SU-DHL-6 (cell line): Measurements from ENCODE around the gene SEL1L2.

ENCODE experiments used
- H2AFZ ChIP-seq: fragments of 200-600 bp; sonication (generic); 2 replicates; pipeline ENCODE4 v1.6.1; 2014; ENCODE audit warnings: low read depth, mild to moderate bottlenecking, moderate library complexity, mixed read lengths, antibody characterized with exemption, low read length; ENCODE audit not compliant: severe bottlenecking
- H3F3A ChIP-seq: fragments of 200-600 bp; shearing (Covaris generic); 2 replicates; pipeline ENCODE4 v1.6.0; 2016; ENCODE audit warnings: antibody characterized with exemption, mild to moderate bottlenecking; ENCODE audit not compliant: insufficient read depth
- H3K27ac ChIP-seq: fragments of 200-600 bp; sonication (generic); 2 replicates; pipeline ENCODE4 v1.5.1; 2016; ENCODE audit warnings: low read depth, mild to moderate bottlenecking, low read length, moderate library complexity, mixed read lengths
- H3K27me3 ChIP-seq: fragments of 200-600 bp; sonication (generic), shearing (Covaris generic); 2 replicates; pipeline ENCODE4 v1.6.0; 2014; ENCODE audit warnings: mild to moderate bottlenecking, low read length
- H3K36me3 ChIP-seq: fragments of 200-600 bp; sonication (generic); 2 replicates; pipeline ENCODE4 v1.6.1; 2014; ENCODE audit warnings: mild to moderate bottlenecking, low read length, mixed read lengths
- H3K4me2 ChIP-seq: fragments of 300-600, 200-600 bp; shearing (Covaris generic), sonication (generic); 2 replicates; pipeline ENCODE4 v1.6.0; 2014; ENCODE audit warnings: low read length, low read depth, mild to moderate bottlenecking; ENCODE audit not compliant: poor library complexity, severe bottlenecking
- H3K4me3 ChIP-seq: fragments of 200-600 bp; sonication (generic); 2 replicates; pipeline ENCODE4 v1.5.1; 2014; ENCODE audit warnings: antibody characterized with exemption, low read length, mild to moderate bottlenecking, mixed read lengths; ENCODE audit not compliant: insufficient read depth, poor library complexity, severe bottlenecking
- H3K79me2 ChIP-seq: fragments of 200-600 bp; sonication (generic); 2 replicates; pipeline ENCODE4 v1.6.1; 2014; ENCODE audit warnings: mild to moderate bottlenecking, low read length, moderate library complexity; ENCODE audit not compliant: insufficient read depth
- H3K9ac ChIP-seq: fragments of 200-600 bp; sonication (generic); 2 replicates; pipeline ENCODE4 v1.7.0; 2014; ENCODE audit warnings: mild to moderate bottlenecking, low read length
- H3K9me2 ChIP-seq: fragments of 200-600 bp; sonication (generic); replicated peaks from 2 replicates; pipeline ENCODE4 v1.6.1; 2014; ENCODE audit warnings: low read length; ENCODE audit not compliant: insufficient read depth
- H3K9me3 ChIP-seq: fragments of 200-600 bp; sonication (generic); 2 replicates; pipeline ENCODE4 v1.6.1; 2014; ENCODE audit warnings: low read length, mixed read lengths; ENCODE audit not compliant: insufficient read depth
- H4K20me1 ChIP-seq: fragments of 200-600 bp; sonication (generic); 2 replicates; pipeline ENCODE4 v1.6.1; 2014; ENCODE audit warnings: low read depth, mild to moderate bottlenecking, antibody characterized with exemption, low read length, moderate library complexity, mixed read lengths
- EZH2phosphoT487 ChIP-seq: fragments of 200-600 bp; sonication (generic), shearing (Covaris generic); conservative IDR thresholded peaks from 2 replicates; pipeline ENCODE4 v1.6.1; 2018; ENCODE audit warnings: mild to moderate bottlenecking, antibody characterized with exemption, low read length, moderate library complexity, mixed read lengths
- TF ChIP-seq, protein P1 (sequence below): fragments of 200-600 bp; sonication (generic); IDR thresholded peaks from one replicate; pipeline ENCODE4 v1.5.1; 2017; ENCODE audit warnings: antibody characterized with exemption, mild to moderate bottlenecking, low read length, moderate library complexity; ENCODE audit not compliant: insufficient read depth, poor library complexity, severe bottlenecking

SEL1L2 gene

DNA sequence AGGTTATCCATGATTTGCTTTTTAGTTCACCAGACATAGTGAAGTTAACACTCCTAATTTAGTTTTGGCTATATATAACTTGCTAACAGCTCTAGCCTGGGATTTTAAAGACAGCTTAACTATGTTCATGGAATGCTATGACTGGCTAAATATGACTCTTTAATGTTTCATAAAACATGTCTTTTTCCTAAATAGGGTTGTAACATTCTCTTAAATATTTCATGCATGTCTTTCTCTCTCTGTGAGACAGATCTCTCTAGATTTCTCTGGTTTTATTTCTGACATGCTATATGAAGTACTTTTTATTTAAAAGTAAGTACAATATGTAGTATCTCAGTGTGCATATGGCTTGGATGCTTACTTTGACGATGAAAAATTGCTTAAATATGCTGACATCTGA, 40.6 kb upstream of the SEL1L2 start:
- Histone ChIP-seq H3K9me3 (no peaks in the 10 kb centered on the region), H2AFZ (no peak overlapping the region), H3K79me2 (no peaks in the 10 kb centered on the region), H4K20me1 (no peaks in the 10 kb centered on the region), H3K4me3 (no peak overlapping the region), H3F3A (no peaks in the 10 kb centered on the region), H3K27ac (no peak overlapping the region), H3K4me2 (no peak overlapping the region), H3K9me2 (no peaks in the 10 kb centered on the region), H3K9ac (no peak overlapping the region), H3K36me3 (no peaks in the 10 kb centered on the region), H3K27me3 (no peaks in the 10 kb centered on the region)
- no peak for TF ChIP-seq EZH2phosphoT487
- TF ChIP-seq, protein P1, sequence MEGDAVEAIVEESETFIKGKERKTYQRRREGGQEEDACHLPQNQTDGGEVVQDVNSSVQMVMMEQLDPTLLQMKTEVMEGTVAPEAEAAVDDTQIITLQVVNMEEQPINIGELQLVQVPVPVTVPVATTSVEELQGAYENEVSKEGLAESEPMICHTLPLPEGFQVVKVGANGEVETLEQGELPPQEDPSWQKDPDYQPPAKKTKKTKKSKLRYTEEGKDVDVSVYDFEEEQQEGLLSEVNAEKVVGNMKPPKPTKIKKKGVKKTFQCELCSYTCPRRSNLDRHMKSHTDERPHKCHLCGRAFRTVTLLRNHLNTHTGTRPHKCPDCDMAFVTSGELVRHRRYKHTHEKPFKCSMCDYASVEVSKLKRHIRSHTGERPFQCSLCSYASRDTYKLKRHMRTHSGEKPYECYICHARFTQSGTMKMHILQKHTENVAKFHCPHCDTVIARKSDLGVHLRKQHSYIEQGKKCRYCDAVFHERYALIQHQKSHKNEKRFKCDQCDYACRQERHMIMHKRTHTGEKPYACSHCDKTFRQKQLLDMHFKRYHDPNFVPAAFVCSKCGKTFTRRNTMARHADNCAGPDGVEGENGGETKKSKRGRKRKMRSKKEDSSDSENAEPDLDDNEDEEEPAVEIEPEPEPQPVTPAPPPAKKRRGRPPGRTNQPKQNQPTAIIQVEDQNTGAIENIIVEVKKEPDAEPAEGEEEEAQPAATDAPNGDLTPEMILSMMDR, result no peak

GRCh38 chr20:14012671-14013070, 22.3 kb upstream of the SEL1L2 start:
- no peak overlapping the region for H3K9ac ChIP-seq
- no peaks in the 10 kb centered on the region for H3K79me2 ChIP-seq
- H3K4me2 ChIP-seq, result no peak overlapping the region
- H2AFZ ChIP-seq, result no peak overlapping the region
- H3K36me3 ChIP-seq, result no peaks in the 10 kb centered on the region
- H3K27ac ChIP-seq, result no peak overlapping the region
- H4K20me1 ChIP-seq, result no peaks in the 10 kb centered on the region
- TF ChIP-seq EZH2phosphoT487, result no peak
- TF ChIP-seq, protein P1, result no peak
- H3K27me3 ChIP-seq, result no peaks in the 10 kb centered on the region
- no peaks in the 10 kb centered on the region for H3F3A ChIP-seq
- H3K4me3 ChIP-seq, result no peak overlapping the region
- H3K9me3 ChIP-seq, result no peaks in the 10 kb centered on the region
- H3K9me2 ChIP-seq, result no peaks in the 10 kb centered on the region

GRCh38 chr20:14009208-14009607, 18.8 kb upstream of the SEL1L2 start:
- Histone ChIP-seq H3F3A (no peaks in the 10 kb centered on the region), H3K27me3 (no peaks in the 10 kb centered on the region), H3K9ac (no peak overlapping the region), H3K4me2 (no peak overlapping the region), H2AFZ (no peak overlapping the region), H3K4me3 (no peak overlapping the region), H3K27ac (no peak overlapping the region), H3K9me2 (no peaks in the 10 kb centered on the region), H4K20me1 (no peaks in the 10 kb centered on the region), H3K79me2 (no peaks in the 10 kb centered on the region), H3K36me3 (no peaks in the 10 kb centered on the region), H3K9me3 (no peaks in the 10 kb centered on the region)
- no peak for TF ChIP-seq EZH2phosphoT487
- TF ChIP-seq, protein P1, result no peak

DNA sequence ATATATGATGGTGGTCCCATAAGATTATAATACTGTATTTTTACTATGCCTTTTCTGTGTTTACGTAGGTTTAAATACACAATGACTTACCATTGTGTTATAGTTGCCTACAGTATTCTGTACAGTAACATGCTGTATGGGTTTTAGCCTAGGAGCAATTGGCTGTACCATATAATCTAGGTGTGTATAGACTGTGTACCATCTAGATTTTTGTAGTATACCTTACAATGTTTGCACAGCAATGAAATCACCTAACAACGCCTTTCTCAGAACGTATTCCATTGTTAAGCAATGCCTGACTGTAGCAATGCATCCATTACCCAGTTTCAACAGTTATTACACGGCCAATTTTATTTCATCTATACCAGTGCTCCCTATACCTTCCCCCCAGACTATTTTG, 15.6 kb upstream of the SEL1L2 start:
- Histone ChIP-seq H3F3A (no peaks in the 10 kb centered on the region), H3K4me2 (no peak overlapping the region), H4K20me1 (no peaks in the 10 kb centered on the region), H3K9me2 (no peaks in the 10 kb centered on the region), H3K36me3 (no peaks in the 10 kb centered on the region), H2AFZ (no peak overlapping the region), H3K9me3 (no peaks in the 10 kb centered on the region), H3K27ac (no peak overlapping the region), H3K27me3 (no peaks in the 10 kb centered on the region), H3K9ac (no peak overlapping the region), H3K79me2 (no peaks in the 10 kb centered on the region), H3K4me3 (no peak overlapping the region)
- TF ChIP-seq, protein P1, result no peak
- TF ChIP-seq EZH2phosphoT487, result no peak
